NAMALWA (cell line): ENCODE results near the gene PPCS.

ENCODE experiments used
- DNase-seq: peaks from one replicate; pipeline ENCODE4 v3.0.0-alpha.2; 2015; ENCODE audit warnings: low spot score

PPCS gene

DNA sequence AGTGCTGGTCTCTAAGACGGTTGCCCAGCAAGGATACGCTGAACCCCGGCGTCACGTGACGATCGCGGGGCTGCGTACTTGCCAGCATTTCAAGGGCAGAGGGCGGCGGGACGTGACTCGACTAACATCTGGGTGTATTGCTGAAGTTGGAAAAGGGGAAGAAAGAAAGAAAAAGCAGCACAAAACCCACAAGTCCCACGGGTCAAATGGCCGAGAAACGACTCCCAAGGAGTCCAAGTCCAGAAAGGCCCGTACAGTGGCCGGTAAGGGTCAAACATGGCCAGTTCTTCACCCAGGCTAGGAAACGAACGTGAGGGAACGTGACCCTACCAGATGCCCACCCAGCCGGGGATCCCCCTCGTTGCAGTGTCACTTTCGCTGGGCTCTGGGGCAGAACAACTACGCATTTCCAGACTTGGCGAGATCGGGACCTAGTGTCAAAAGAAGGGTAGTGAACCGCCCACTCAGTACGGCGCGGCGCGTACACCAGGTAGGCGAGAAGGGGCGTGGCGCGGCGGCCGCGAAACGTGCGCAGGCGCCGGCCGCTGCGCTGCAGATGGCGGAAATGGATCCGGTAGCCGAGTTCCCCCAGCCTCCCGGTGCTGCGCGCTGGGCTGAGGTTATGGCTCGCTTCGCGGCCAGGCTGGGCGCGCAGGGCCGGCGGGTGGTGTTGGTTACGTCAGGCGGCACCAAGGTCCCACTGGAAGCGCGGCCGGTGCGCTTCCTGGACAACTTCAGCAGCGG, at the start of gene PPCS, which contains the start of gene ZMYND12:
PPCS (plus strand) TSS at position 534 of the 744 bp plus-strand sequence; CDS start at position 557, 23 bp downstream.
ZMYND12 (minus strand) TSS at position 13 of the 744 bp plus-strand sequence. CDS start 25 bp downstream, outside the sequence.
- peak; percentile 89 for DNase-seq

- no peak for DNase-seq
Measured at GRCh38 chr1:42414551-42415496, 41.5 kb upstream of the PPCS start.

GRCh38 chr1:42417166-42417565, 39.2 kb upstream of the PPCS start:
- DNase-seq: no peak

DNA sequence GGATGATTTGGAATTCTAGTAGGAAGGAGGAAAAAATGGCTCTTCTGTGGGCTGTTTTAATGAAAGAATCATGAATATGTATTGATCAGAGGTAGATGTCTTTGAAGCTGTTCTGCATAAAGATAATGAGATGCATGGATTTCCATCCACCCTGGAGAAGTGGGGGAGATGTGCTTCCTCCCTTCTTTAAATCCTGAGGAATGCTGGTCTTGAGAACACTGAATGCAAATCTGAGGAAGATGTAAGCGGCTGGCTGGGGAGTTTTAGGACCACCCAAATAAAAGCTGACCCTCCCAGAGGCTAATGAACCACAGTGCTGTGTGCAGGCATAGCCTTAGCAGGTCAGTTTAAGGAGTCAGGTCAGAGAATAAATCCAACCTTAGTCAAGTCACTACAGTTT, 37.8 kb upstream of the PPCS start:
- no peak for DNase-seq

DNA sequence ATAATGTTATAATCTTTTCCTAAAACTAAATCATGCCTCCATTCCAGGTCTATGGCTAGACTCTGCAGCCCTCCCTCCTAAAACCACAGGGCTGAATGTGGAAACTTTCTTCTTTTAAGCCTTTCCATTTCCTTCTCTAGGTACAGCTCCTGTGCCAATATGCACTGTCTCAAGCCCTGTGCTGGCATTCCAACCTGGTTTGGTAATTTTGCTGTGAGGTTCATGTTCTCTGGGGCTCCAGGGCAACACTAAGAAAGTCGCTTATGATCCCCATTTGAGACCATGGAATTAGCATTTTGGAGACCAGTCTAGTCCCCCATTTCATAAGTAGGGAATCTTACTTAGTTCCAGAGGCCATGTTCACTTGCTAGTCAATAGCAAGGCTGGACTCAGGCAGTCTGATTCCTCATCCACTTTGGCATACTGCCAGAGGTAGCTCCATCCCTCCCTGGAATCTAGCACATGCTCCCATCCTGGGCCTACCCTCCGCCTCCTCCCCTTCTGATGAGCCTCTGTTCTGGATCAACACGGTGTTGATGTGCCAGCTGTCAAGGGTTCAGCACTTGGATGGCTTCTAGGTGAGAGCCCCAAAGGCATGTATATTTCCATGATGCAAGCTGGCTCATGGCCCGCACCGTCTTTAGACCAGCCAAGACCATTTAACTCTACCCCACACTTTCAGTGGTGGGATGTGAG, 37.1 kb upstream of the PPCS start:
- DNase-seq: no peak

- DNase-seq: no peak
Measured at GRCh38 chr1:42420121-42420520, 36.2 kb upstream of the PPCS start.

GRCh38 chr1:42420911-42421585, 35.3 kb upstream of the PPCS start:
- no peak for DNase-seq

DNA sequence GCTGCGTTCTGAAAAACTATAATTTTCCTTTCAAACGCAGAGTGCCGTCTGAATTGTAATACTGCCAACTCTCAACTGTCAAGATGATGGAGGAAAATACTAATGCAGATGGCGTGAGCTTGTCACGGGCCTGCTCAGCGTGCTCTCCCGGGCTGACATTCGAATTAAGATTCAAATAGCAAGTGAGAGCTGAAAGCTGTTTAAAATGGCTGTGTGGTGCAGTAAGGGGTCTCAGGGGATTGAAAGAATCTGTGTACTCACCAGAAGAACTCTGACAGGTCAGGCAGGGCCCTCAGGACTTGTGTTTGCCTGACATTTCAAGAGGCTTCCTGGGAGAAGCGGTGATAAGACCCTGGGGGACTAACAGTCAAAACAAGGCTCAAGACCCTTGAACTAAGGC, 33.6 kb upstream of the PPCS start:
- DNase-seq: no peak

DNA sequence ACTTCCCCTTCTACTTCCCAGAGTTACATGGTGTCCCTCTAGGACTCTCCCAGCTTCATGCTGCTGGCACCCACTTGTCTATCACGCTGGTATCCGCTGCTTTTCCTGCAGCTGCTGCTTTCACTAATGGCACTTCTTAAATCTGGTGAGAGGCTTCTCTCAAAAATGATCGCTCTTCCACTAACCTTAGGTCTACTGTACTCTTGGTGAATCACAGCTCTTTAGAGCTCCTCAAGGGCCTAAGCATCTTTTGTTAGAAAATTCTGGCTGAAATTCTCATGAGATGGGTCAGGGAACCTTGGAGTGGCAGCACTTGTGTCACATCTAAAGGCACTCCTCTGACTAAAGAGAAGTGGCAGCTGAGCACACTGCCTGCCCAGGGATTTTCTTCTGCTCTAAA, 32.7 kb upstream of the PPCS start:
- no peak for DNase-seq

GRCh38 chr1:42424201-42424600, 32.1 kb upstream of the PPCS start:
- DNase-seq: no peak

- no peak for DNase-seq
Measured at GRCh38 chr1:42427240-42427639, 29.1 kb upstream of the PPCS start.

GRCh38 chr1:42429603-42430002, 26.7 kb upstream of the PPCS start:
- DNase-seq: no peak

- DNase-seq: no peak
Measured at GRCh38 chr1:42430286-42431135, 25.8 kb upstream of the PPCS start.

- DNase-seq: no peak
Measured at GRCh38 chr1:42431514-42431913, 24.8 kb upstream of the PPCS start.

- no peak for DNase-seq
Measured at GRCh38 chr1:42432714-42433113, 23.6 kb upstream of the PPCS start.

DNA sequence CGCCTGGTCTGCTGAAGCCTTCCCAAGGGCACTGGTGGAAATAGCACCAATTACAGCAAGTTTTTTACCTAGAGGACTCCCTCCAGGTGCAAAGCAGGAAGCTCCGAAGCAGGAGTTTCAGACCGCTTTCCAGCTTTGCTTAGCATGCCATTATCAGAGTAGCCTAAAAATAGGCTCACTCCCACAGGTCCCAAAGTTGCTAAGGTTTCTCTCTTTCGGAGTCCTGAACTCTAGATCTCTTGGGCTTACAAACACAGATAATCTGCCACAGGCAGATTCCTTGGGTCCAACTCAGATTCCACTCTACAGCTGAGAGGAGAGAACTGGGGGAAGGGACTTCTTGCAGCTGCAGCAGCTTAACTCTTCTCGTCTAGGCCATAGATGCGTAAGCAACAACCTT, 23.0 kb upstream of the PPCS start:
- no peak for DNase-seq

DNA sequence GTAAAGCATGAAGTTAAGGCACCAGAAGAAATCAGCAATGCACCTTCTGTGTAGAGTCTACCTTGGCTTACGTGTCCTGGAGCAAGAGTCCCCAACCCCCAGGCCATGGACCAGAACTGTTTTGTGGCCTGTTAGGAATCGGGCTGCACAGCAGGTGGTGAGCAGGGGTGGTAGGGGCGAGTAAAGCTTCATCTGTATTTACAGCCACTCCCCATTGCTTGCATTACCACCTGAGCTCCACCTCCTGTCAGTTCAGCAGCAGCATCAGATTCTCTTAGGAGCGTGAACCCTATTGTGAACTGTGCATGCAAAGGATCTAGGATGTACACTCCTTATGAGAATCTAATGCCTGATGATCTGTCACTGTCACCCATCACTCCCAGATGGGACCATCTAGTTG, 22.0 kb upstream of the PPCS start:
- DNase-seq: no peak

GRCh38 chr1:42439940-42440339, 16.4 kb upstream of the PPCS start:
- no peak for DNase-seq

- DNase-seq: no peak
Measured at GRCh38 chr1:42442662-42443061, 13.7 kb upstream of the PPCS start.

GRCh38 chr1:42449256-42449655, 7.1 kb upstream of the PPCS start:
- DNase-seq: no peak

DNA sequence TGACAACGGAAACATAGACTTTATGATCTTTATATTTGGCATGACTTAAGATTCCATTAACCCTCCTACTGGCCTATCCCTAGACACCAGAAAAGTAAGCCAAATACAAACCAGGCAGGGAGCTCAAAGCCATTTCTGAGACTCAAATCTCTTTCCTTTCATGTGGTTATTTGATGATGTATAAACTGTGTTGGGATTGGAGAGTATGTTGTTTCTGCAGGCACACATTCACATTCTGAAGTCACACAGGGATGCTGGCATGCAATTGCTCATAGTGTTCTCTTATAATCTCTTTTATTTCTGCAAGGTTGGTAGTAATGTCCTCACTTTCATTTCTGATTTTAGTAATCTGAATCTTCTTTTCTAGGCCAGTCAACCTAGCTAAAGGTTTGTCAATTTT, 6.3 kb upstream of the PPCS start:
- DNase-seq: no peak
